Suprapubic skin (tissue), 4 donors: ENCODE results near the gene SPINK4. TPM values are rescaled to one million over a fixed set of nuclear protein-coding genes. Genes with fewer than 3 reads are reported as not detected.

Experiments
- DNase-seq, 2 donors: peaks; one replicate each; pipeline ENCODE4 v3.0.0-alpha.2; 2019; ENCODE audit warnings: low spot score in 2 of 2
- H3K27ac ChIP-seq: fragments of 200-600 bp; sonication (generic); one replicate; pipeline ENCODE4 v1.5.1; 2019
- H3K27me3 ChIP-seq: fragments of 200-600 bp; sonication (generic); one replicate; pipeline ENCODE4 v1.5.1; 2019
- H3K36me3 ChIP-seq: fragments of 200-600 bp; sonication (generic); one replicate; pipeline ENCODE4 v1.5.1; 2019
- H3K4me1 ChIP-seq: fragments of 200-600 bp; sonication (generic); one replicate; pipeline ENCODE4 v1.5.1; 2019
- H3K4me3 ChIP-seq: fragments of 200-600 bp; sonication (generic); one replicate; pipeline ENCODE4 v1.5.1; 2019; ENCODE audit warnings: mild to moderate bottlenecking
- H3K9me3 ChIP-seq: fragments of 200-600 bp; sonication (generic); one replicate; pipeline ENCODE4 v1.5.1; 2019
- CTCF ChIP-seq, 2 donors: fragments of 200-600 bp in 1 of 2; fragments of 450-650 bp in 1 of 2; sonication (generic) in 1 of 2; IDR thresholded peaks; one replicate each; pipeline ENCODE4 v1.5.1; 2016 to 2019; ENCODE audit warnings: antibody characterized with exemption in 2 of 2, mild to moderate bottlenecking in 1 of 2, moderate library complexity in 1 of 2
- EP300 ChIP-seq: sonication (generic); formaldehyde crosslinking; IDR thresholded peaks from one replicate; pipeline ENCODE4 v1.6.1; 2017; ENCODE audit warnings: antibody characterized with exemption
- POLR2A ChIP-seq, 2 donors: fragments of 450-650 bp; IDR thresholded peaks; one replicate each; pipeline ENCODE4 v1.6.1; 2017; ENCODE audit warnings: antibody characterized with exemption in 2 of 2, mild to moderate bottlenecking in 2 of 2, moderate library complexity in 2 of 2
- POLR2AphosphoS5 ChIP-seq, 3 donors: sonication (generic); formaldehyde crosslinking; IDR thresholded peaks; one replicate each; pipeline ENCODE4 v1.6.1; 2017; ENCODE audit warnings: antibody characterized with exemption in 3 of 3
- WGBS: methylation state at CpG from one replicate; pipeline ENCODE4 v1.1.5; 2018; 5-methylcytosine and 5-hydroxymethylcytosine counted together
- total RNA-seq, 4 donors: library from RNA; depleted of rRNA; stranded (reverse); fragments of >200 nt; gene quantifications; one replicate each; pipeline ENCODE4 v1.1.0, GENCODE V29; 2016

The SPINK4 gene
- total RNA-seq, 4 donors from 2014 or later = not detected

- peaks cover 5% of the 10 kb centered on the region for H3K4me1 ChIP-seq
- no peak overlapping the region for H3K27ac ChIP-seq
- DNase-seq = no peak
- peaks cover 98% of the 10 kb centered on the region for H3K36me3 ChIP-seq
- H3K4me3 ChIP-seq = no peak overlapping the region
- 90% methylated on average over 4 of the region's 4 CpGs for WGBS
- H3K27me3 ChIP-seq = no peaks in the 10 kb centered on the region
- no peaks in the 10 kb centered on the region for H3K9me3 ChIP-seq
- TF ChIP-seq EP300 (no peak), POLR2A (IDR thresholded peaks at IDR 0.05) (no peak), CTCF (IDR thresholded peaks at IDR 0.05) (no peak), POLR2AphosphoS5 (IDR thresholded peaks at IDR 0.05) (no peak)
Measured at GRCh38 chr9:33257276-33257675, 17.3 kb downstream of the SPINK4 start.

GRCh38 chr9:33260372-33260771 lies 20.4 kb downstream of the SPINK4 start:
- peaks cover 71% of the 10 kb centered on the region for H3K36me3 ChIP-seq
- no peak overlapping the region for H3K27ac ChIP-seq
- 88% methylated on average over 1 of the region's 1 CpG for WGBS
- no peak for TF ChIP-seq POLR2AphosphoS5 (IDR thresholded peaks at IDR 0.05)
- no peak for TF ChIP-seq EP300
- TF ChIP-seq CTCF (IDR thresholded peaks at IDR 0.05) = no peak
- TF ChIP-seq POLR2A (IDR thresholded peaks at IDR 0.05) = no peak
- no peak overlapping the region for H3K4me3 ChIP-seq
- no peak for DNase-seq
- no peaks in the 10 kb centered on the region for H3K9me3 ChIP-seq
- H3K4me1 ChIP-seq = peaks cover 23% of the 10 kb centered on the region
- no peaks in the 10 kb centered on the region for H3K27me3 ChIP-seq

- DNase-seq = no peak
- Histone ChIP-seq H3K4me3 (peak overlapping the region; percentile 99), H3K27ac (peak overlapping the region; percentile 95), H3K27me3 (no peaks in the 10 kb centered on the region), H3K36me3 (peaks cover 61% of the 10 kb centered on the region), H3K4me1 (peaks cover 42% of the 10 kb centered on the region), H3K9me3 (no peaks in the 10 kb centered on the region)
- TF ChIP-seq EP300 = no peak
- no peak for TF ChIP-seq POLR2A (IDR thresholded peaks at IDR 0.05)
- TF ChIP-seq CTCF (IDR thresholded peaks at IDR 0.05) = no peak
- TF ChIP-seq POLR2AphosphoS5 (IDR thresholded peaks at IDR 0.05) = no peak
- 8% methylated on average over 9 of the region's 25 CpGs for WGBS
Measured at GRCh38 chr9:33263131-33264002, 23.4 kb downstream of the SPINK4 start.

- WGBS = under 1% methylated on average over 19 of the region's 37 CpGs
- DNase-seq = peak; percentile 85 to 86
- peaks cover 42% of the 10 kb centered on the region for H3K4me1 ChIP-seq
- H3K4me3 ChIP-seq = peak overlapping the region; percentile 99
- no peaks in the 10 kb centered on the region for H3K27me3 ChIP-seq
- H3K36me3 ChIP-seq = peaks cover 61% of the 10 kb centered on the region
- H3K27ac ChIP-seq = peak overlapping the region; percentile 95
- no peaks in the 10 kb centered on the region for H3K9me3 ChIP-seq
- TF ChIP-seq EP300 (no peak), POLR2AphosphoS5 (IDR thresholded peaks at IDR 0.05) (no peak), POLR2A (IDR thresholded peaks at IDR 0.05) (no peak), CTCF (IDR thresholded peaks at IDR 0.05) (no peak)
Measured at GRCh38 chr9:33264003-33264472, 24.1 kb downstream of the SPINK4 start.

GRCh38 chr9:33264473-33265177 lies 24.7 kb downstream of the SPINK4 start, which contains the start of the genes BAG1 and CHMP5:
Gene BAG1, minus strand, starts transcription at chr9:33264708.
Gene CHMP5, plus strand, starts transcription at chr9:33265049. Its CDS starts 30 bp downstream, at chr9:33265079.
- WGBS = 0% methylated on average over 37 of the region's 67 CpGs
- no peaks in the 10 kb centered on the region for H3K9me3 ChIP-seq
- TF ChIP-seq POLR2AphosphoS5 (IDR thresholded peaks at IDR 0.05) = peak in 2 of 3 donors; percentile 50 to 66
- TF ChIP-seq CTCF (IDR thresholded peaks at IDR 0.05) = peak in 1 of 2 donors; percentile 41
- TF ChIP-seq POLR2A (IDR thresholded peaks at IDR 0.05) = peak in 1 of 2 donors; percentile 81
- no peak for TF ChIP-seq EP300
- peak; percentile 100 for DNase-seq
- H3K4me1 ChIP-seq = peaks cover 42% of the 10 kb centered on the region
- H3K36me3 ChIP-seq = peaks cover 61% of the 10 kb centered on the region
- peak within 1 kb of the TSS; percentile 99 for H3K4me3 ChIP-seq
- no peaks in the 10 kb centered on the region for H3K27me3 ChIP-seq
- H3K27ac ChIP-seq = peak within 1 kb of the TSS; percentile 95
